Duodenal mucosa (tissue), 2 donors: ENCODE measurements around the gene SLX4IP.
"Not testable (repeated sequence)": the region's sequence is repeated elsewhere in the genome, so short reads cannot be mapped to it uniquely, and the experiment has no call there.

Source experiments
- H3K27ac ChIP-seq: one replicate; pipeline ENCODE4 v1.7.0; 2013; ENCODE audit warnings: low read depth, low read length
- H3K27me3 ChIP-seq, 2 donors: one replicate each; pipeline ENCODE4 v1.7.0; 2013; ENCODE audit warnings: low read length in 2 of 2, control low read depth in 1 of 2; ENCODE audit not compliant: insufficient read depth in 2 of 2, control insufficient read depth in 1 of 2
- H3K36me3 ChIP-seq, 2 donors: one replicate each; pipeline ENCODE4 v1.7.0; 2013; ENCODE audit warnings: low read length in 2 of 2, control low read depth in 1 of 2; ENCODE audit not compliant: insufficient read depth in 2 of 2, control insufficient read depth in 1 of 2
- H3K4me1 ChIP-seq, 2 donors: one replicate each; pipeline ENCODE4 v1.7.0; 2013; ENCODE audit warnings: low read length in 2 of 2, control low read depth in 1 of 2; ENCODE audit not compliant: insufficient read depth in 2 of 2, control insufficient read depth in 1 of 2
- H3K4me3 ChIP-seq, 2 donors: one replicate each; pipeline ENCODE4 v1.7.0; 2013; ENCODE audit warnings: low read length in 2 of 2, low read depth in 1 of 2
- H3K9ac ChIP-seq, 2 donors: one replicate each; pipeline ENCODE4 v1.7.0; 2013; ENCODE audit warnings: low read length in 2 of 2, low read depth in 1 of 2
- H3K9me3 ChIP-seq, 2 donors: one replicate each; pipeline ENCODE4 v1.7.0; 2013; ENCODE audit warnings: low read length in 2 of 2, control low read depth in 1 of 2; ENCODE audit not compliant: control insufficient read depth in 1 of 2

SLX4IP gene

DNA sequence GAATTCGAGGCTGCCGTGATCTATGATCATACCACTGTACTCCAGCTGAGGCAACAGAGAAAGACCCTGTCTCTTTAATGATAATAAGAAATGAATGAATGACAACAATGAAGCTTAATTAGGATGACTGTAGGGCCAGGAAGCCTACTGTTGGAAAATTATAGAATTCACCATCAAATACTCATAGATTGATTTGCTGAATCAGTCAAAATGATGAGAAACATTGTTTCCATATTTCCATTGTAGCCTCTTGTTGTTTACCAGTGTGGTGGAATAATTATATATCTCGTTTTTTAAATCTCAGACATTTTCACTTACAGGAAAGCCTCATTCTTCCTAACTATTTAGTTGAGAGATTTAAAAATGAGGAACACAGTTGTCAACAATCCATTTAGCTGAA lies 142.5 kb downstream of the SLX4IP start:
- Histone ChIP-seq H3K4me3 (no peak overlapping the region), H3K36me3 (peaks cover 3 to 4% of the 10 kb centered on the region in 2 donors), H3K9ac (no peak overlapping the region), H3K9me3 (no peaks in the 10 kb centered on the region), H3K27ac (no peak overlapping the region), H3K4me1 (peaks cover 0 to 8% of the 10 kb centered on the region in 2 donors), H3K27me3 (no peaks in the 10 kb centered on the region)

DNA sequence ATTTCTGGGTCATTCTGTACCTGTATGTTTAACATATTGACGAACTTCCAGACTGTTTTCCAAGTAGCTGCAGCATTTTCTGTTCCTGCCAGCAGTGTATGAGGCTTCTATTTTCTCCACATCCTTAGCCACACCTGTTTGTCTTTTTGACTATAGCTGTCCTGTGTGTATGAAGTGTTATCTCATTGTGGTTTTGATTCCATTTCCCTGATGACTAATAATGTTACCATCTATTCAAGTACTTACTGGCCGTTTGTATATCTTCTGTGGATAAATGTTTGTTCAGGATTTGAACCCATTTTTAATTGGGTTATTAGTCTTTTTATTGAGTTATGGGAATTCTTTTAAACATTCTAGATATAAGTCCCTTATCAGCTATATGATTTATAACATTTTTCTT lies 143.5 kb downstream of the SLX4IP start:
- Histone ChIP-seq H3K27me3 (no peaks in the 10 kb centered on the region), H3K9ac (no peak overlapping the region), H3K4me3 (no peak overlapping the region), H3K4me1 (peaks cover 0 to 8% of the 10 kb centered on the region in 2 donors), H3K36me3 (peaks cover 3 to 4% of the 10 kb centered on the region in 2 donors), H3K27ac (no peak overlapping the region), H3K9me3 (no peaks in the 10 kb centered on the region)

DNA sequence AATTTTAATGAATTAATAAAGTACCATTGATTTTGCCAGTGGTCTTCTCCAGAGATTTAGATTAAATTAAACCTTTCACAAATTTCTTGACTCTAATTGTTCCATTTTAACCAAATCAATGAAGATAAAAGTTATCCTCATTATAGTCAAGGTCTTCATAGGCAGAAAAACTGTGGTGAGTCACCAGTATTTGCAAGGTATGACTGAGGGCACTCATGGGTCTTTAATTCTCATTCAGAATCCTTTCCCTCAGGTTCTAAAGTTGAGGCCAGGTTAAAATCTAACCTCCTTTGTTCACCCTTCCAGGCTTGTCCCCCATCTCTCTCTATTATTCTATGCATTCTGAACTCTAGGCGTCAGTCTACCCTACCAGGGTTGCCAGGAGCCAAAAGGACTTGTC lies 144.8 kb downstream of the SLX4IP start:
- H3K4me3 ChIP-seq, result no peak overlapping the region
- H3K9me3 ChIP-seq, result no peaks in the 10 kb centered on the region
- H3K27me3 ChIP-seq, result no peaks in the 10 kb centered on the region
- H3K4me1 ChIP-seq, result peaks cover 0 to 8% of the 10 kb centered on the region in 2 donors
- no peak overlapping the region for H3K27ac ChIP-seq
- H3K9ac ChIP-seq, result no peak overlapping the region
- peaks cover 3 to 4% of the 10 kb centered on the region in 2 donors for H3K36me3 ChIP-seq

DNA sequence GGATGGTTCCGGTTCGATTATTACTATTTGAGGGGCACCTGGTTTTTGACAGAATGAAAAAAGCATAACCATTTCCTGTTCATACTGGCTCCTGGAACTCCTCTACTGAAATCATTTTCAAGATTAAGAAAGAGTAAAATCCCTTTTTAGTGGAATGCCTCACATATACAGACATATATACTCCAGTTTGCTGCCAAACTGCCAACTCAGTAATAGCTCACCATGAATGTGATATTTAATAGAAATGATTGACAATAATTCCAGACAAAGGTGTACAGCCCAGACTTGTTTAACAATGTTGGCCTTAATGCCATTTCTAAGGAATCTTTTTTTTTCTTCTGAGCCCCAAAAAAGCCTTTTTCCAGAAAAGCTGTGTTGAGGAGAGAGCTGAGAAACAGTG lies 145.6 kb downstream of the SLX4IP start:
- Histone ChIP-seq H3K27ac (no peak overlapping the region), H3K4me1 (peaks cover 0 to 8% of the 10 kb centered on the region in 2 donors), H3K36me3 (peaks cover 3 to 4% of the 10 kb centered on the region in 2 donors), H3K9ac (no peak overlapping the region), H3K9me3 (no peaks in the 10 kb centered on the region), H3K4me3 (no peak overlapping the region), H3K27me3 (no peaks in the 10 kb centered on the region)

DNA sequence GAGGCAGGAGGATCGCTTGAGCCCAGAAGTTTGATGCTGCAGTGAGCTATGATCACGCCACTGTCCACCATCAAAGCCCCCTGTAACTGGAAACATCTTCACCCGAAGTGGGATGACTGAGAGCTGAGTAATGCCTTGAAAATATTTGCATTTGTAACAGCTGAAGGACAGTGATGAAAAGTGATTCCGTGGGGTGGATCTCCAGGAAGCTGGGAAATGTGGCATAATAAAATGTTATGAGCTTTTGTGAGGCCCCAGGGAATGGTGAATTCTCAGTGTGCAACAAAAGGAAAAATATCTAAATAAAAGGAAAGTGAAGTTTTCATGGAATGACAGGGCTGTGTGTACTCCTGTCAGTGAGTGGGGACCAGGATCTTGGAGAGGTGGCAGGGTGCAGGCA lies 146.7 kb downstream of the SLX4IP start:
- H3K27me3 ChIP-seq, result no peaks in the 10 kb centered on the region
- H3K9ac ChIP-seq, result no peak overlapping the region
- no peaks in the 10 kb centered on the region for H3K9me3 ChIP-seq
- no peak overlapping the region for H3K4me3 ChIP-seq
- peaks cover 0 to 8% of the 10 kb centered on the region in 2 donors for H3K4me1 ChIP-seq
- peaks cover 3 to 4% of the 10 kb centered on the region in 2 donors for H3K36me3 ChIP-seq
- H3K27ac ChIP-seq, result no peak overlapping the region

DNA sequence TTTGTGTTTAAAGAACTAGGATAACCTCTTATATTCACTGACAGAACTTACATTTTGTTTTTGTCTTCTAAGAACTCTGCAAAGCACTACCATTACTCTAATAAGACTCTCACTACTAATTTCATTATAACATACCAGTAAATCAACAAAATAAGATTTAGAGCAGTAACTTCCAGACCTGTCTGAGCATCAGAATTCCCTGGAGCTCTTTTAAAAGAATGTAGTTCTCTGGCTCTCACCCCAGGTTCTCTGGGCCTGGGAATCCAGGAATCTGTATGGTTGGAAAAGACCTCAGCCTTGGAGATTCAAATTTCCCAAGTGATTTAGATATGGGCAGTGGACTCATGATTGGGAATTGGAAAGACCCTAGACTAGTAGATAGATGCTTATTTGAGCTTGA lies 149.3 kb downstream of the SLX4IP start:
- no peaks in the 10 kb centered on the region for H3K9me3 ChIP-seq
- H3K4me1 ChIP-seq, result no peaks in the 10 kb centered on the region
- no peaks in the 10 kb centered on the region for H3K27me3 ChIP-seq
- H3K4me3 ChIP-seq, result no peak overlapping the region
- no peak overlapping the region for H3K27ac ChIP-seq
- no peak overlapping the region for H3K9ac ChIP-seq
- H3K36me3 ChIP-seq, result peaks cover 3 to 4% of the 10 kb centered on the region in 2 donors

DNA sequence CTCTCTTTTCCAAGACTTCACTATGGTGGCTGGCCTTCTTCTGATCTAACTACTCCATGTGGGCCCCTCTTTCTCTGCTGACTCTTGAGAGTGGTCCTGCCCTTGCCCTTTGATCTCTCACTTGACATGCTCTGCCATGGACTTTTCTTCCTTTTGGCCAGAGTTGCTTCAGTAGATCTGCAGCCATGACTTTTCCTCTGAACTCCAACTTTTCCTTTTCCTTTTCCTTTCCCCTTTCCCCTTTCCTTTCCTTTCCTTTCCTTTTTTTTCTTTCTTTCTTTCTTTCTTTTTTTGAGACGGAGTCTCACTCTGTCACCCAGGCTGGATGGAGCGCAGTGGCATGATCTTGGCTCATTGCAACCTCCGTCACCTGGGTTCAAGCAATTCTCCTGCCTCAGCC lies 150.2 kb downstream of the SLX4IP start:
- H3K36me3 ChIP-seq, result peaks cover 0 to 4% of the 10 kb centered on the region in 2 donors
- no peaks in the 10 kb centered on the region for H3K27me3 ChIP-seq
- no peaks in the 10 kb centered on the region for H3K4me1 ChIP-seq
- no peak overlapping the region for H3K27ac ChIP-seq
- no peaks in the 10 kb centered on the region for H3K9me3 ChIP-seq
- no peak overlapping the region for H3K4me3 ChIP-seq
- no peak overlapping the region for H3K9ac ChIP-seq

DNA sequence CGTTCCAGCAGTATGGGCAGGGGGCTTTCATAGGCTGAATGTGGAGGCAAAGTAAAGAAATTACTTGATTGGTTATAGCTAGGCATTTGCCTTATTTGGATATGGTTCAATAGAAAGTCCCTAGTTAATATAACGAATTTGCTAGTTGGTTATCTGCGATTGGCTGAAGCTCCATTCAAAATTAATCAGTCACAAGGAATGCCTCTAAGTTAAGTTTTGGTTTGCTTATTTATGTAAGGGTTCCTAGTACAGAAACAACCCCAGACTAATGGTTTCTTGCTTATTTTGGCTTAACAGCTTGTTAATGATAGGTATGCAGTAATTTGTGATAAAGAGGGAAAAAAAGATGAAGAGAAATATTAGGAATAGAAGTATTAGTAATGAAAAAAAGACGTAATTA lies 151.2 kb downstream of the SLX4IP start:
- Histone ChIP-seq H3K36me3 (no peaks in the 10 kb centered on the region), H3K4me1 (no peaks in the 10 kb centered on the region), H3K27me3 (no peaks in the 10 kb centered on the region), H3K27ac (no peak overlapping the region), H3K9ac (no peak overlapping the region), H3K4me3 (no peak overlapping the region), H3K9me3 (no peaks in the 10 kb centered on the region)

DNA sequence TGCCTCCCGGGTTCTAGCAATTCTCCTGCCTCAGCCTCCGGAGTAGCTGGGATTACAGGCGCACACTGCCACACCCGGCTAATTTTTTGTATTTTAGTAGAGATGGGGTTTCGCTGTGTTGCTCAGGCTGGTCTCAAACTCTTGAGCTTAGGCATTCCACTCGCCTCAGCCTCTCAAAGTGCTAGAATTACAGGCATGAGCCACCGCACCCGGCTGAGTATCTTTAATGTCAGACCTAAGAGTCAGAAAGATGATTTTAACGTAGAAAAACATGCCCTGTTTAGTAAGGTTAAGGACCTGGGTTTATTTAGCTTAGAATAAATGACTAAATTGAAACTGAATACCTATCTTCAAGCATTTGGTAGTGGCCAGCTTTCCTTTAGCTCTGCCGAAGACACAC lies 155.3 kb downstream of the SLX4IP start:
- H3K27ac ChIP-seq, H3K4me1 ChIP-seq, H3K27me3 ChIP-seq: not testable (repeated sequence)

DNA sequence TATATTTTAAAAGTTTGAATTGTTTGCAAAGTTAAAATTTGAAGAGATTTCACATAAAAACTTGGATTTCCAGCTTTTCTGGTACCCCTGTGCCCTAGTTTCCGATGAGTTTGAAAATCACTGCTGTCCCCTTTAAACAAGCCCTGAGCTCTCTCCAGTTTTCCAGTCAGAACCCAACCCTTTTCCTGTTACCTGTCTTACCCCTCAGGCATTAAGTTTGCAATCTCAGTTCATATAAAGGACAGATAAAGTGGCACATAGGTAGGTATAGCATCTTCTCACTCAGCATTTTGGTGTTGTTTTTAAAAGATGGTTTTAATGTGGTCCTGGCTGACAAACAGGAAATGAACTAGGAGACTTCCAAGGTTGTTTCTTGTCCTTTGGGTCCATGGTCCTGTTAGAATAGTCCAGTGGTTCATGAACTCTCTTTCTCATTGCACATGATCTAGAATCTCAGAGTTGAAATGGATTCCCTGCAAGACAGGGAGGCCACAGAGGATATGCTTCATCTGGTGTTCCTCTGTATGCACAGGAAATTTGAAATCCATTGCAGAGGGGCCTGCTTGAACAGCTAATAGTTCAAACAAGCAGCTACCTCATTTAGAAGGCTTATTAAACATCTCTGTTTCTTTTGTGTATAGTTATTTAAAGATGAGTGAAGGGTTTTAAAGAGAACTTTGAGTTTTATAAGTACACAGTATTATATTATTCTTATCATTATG lies 156.0 kb downstream of the SLX4IP start:
- no peak overlapping the region for H3K9ac ChIP-seq
- no peaks in the 10 kb centered on the region for H3K27me3 ChIP-seq
- H3K36me3 ChIP-seq, result no peaks in the 10 kb centered on the region
- no peaks in the 10 kb centered on the region for H3K9me3 ChIP-seq
- no peak overlapping the region for H3K27ac ChIP-seq
- no peaks in the 10 kb centered on the region for H3K4me1 ChIP-seq
- no peak overlapping the region for H3K4me3 ChIP-seq

More for the DNA sequence above, 155.3 kb downstream of the SLX4IP start:
- not testable (repeated sequence) for H3K4me3 ChIP-seq, H3K36me3 ChIP-seq, H3K9me3 ChIP-seq, H3K9ac ChIP-seq
